Measurements from ENCODE around the gene TRPV5.

The TRPV5 gene

GRCh38 chr7:142939226-142939910 lies 5.8 kb upstream of the TRPV5 start, which contains the start of gene LLCFC1:
Gene LLCFC1 (plus strand): TSS chr7:142939484. CDS start chr7:142939622, 138 bp downstream.
- DNase-seq, result peak; percentile 18

- DNase-seq, result no peak
Measured at GRCh38 chr7:142938611-142939010, 5.1 kb upstream of the TRPV5 start.

- no peak for DNase-seq
Measured at GRCh38 chr7:142935941-142936565, 2.5 kb upstream of the TRPV5 start.

GRCh38 chr7:142934056-142934455 lies 510 bp upstream of the TRPV5 start:
- DNase-seq, result no peak

- DNase-seq, result no peak
Measured at GRCh38 chr7:142933092-142933475, 462 bp downstream of the TRPV5 start.

GRCh38 chr7:142932386-142933091 lies 1.0 kb downstream of the TRPV5 start:
- DNase-seq, result no peak

GRCh38 chr7:142930126-142930730 lies 3.3 kb downstream of the TRPV5 start:
- no peak for DNase-seq

- DNase-seq, result no peak
Measured at GRCh38 chr7:142927949-142928348, 5.6 kb downstream of the TRPV5 start.

- no peak for DNase-seq
Measured at GRCh38 chr7:142927085-142927745, 6.3 kb downstream of the TRPV5 start.

GRCh38 chr7:142925413-142925812 lies 8.1 kb downstream of the TRPV5 start:
- DNase-seq, result no peak

GRCh38 chr7:142923391-142923790 lies 10.2 kb downstream of the TRPV5 start:
- DNase-seq, result no peak

GRCh38 chr7:142919656-142920055 lies 13.9 kb downstream of the TRPV5 start:
- no peak for DNase-seq

- DNase-seq, result no peak
Measured at GRCh38 chr7:142918901-142919300, 14.6 kb downstream of the TRPV5 start.

- DNase-seq, result no peak
Measured at GRCh38 chr7:142917447-142917846, 16.1 kb downstream of the TRPV5 start.

- DNase-seq, result no peak
Measured at GRCh38 chr7:142916508-142916907, 17.0 kb downstream of the TRPV5 start.

- no peak for DNase-seq
Measured at GRCh38 chr7:142915315-142915714, 18.2 kb downstream of the TRPV5 start.

GRCh38 chr7:142914121-142914520 lies 19.4 kb downstream of the TRPV5 start:
- no peak for DNase-seq

GRCh38 chr7:142913566-142913965 lies 20.0 kb downstream of the TRPV5 start:
- DNase-seq, result no peak

GRCh38 chr7:142913051-142913450 lies 20.5 kb downstream of the TRPV5 start:
- no peak for DNase-seq

GRCh38 chr7:142910481-142910880 lies 23.1 kb downstream of the TRPV5 start:
- no peak for DNase-seq

- no peak for DNase-seq
Measured at GRCh38 chr7:142910031-142910433, 23.5 kb downstream of the TRPV5 start.

- no peak for DNase-seq
Measured at GRCh38 chr7:142908921-142909890, 24.3 kb downstream of the TRPV5 start.
